HepG2 (cell line): ENCODE results near the gene CPNE2. TPM values are rescaled to one million over a fixed set of nuclear protein-coding genes. Genes with fewer than 3 reads are reported as not detected.
A peak's percentile ranks its signal among the peaks of the same experiment; 100 is the strongest.

Source experiments
- AHR ChIP-seq: IDR thresholded peaks from 2 replicates; pipeline ENCODE4 v1.6.1; 2018; ENCODE audit warnings: missing genetic modification reagents, missing compliant biosample characterization
- HNF4A ChIP-seq: sonication (generic); formaldehyde crosslinking; IDR thresholded peaks from 2 replicates; pipeline ENCODE4 v1.4.0; 2020; ENCODE audit warnings: missing genetic modification reagents
- HNRNPLL ChIP-seq: fragments of 200-400 bp; formaldehyde crosslinking; IDR thresholded peaks from 2 replicates; pipeline ENCODE4 v1.6.1; 2017; ENCODE audit warnings: mild to moderate bottlenecking, low read depth, low read length; ENCODE audit not compliant: poor library complexity, severe bottlenecking
- KMT2B ChIP-seq: IDR thresholded peaks from 2 replicates; pipeline ENCODE4 v1.6.1; 2016; ENCODE audit warnings: missing genetic modification reagents, missing compliant biosample characterization
- NFKBIZ ChIP-seq: IDR thresholded peaks from 2 replicates; pipeline ENCODE4 v1.6.1; 2018; ENCODE audit warnings: missing genetic modification reagents, missing compliant biosample characterization
- NKX3-1 ChIP-seq: sonication (generic); formaldehyde crosslinking; IDR thresholded peaks from 2 replicates; pipeline ENCODE4 v1.5.0; 2020; ENCODE audit warnings: missing genetic modification reagents
- SAP130 ChIP-seq: IDR thresholded peaks from 2 replicates; pipeline ENCODE4 v1.6.1; 2016; ENCODE audit warnings: low read depth
- SETDB1 ChIP-seq: sonication (generic); formaldehyde crosslinking; IDR thresholded peaks from 2 replicates; pipeline ENCODE4 v1.5.1; 2020; ENCODE audit warnings: missing genetic modification reagents, mild to moderate bottlenecking, borderline replicate concordance
- SKI ChIP-seq: fragments of 450-650 bp; IDR thresholded peaks from one replicate; pipeline ENCODE4 v1.6.1; 2018; ENCODE audit warnings: mild to moderate bottlenecking; ENCODE audit not compliant: partially characterized antibody
- SP2 ChIP-seq: sonication (generic); formaldehyde crosslinking; IDR thresholded peaks from 2 replicates; pipeline ENCODE4 v1.5.1; 2020; ENCODE audit warnings: mild to moderate bottlenecking, missing genetic modification reagents
- TAF1 ChIP-seq: sonication (generic); formaldehyde crosslinking; IDR thresholded peaks from 2 replicates; pipeline ENCODE4 v1.4.0; 2020; ENCODE audit warnings: missing genetic modification reagents
- TGIF2 ChIP-seq: IDR thresholded peaks from 2 replicates; pipeline ENCODE4 v1.6.1; 2016; ENCODE audit warnings: control low read depth, missing compliant biosample characterization
- THRA ChIP-seq: sonication (generic); formaldehyde crosslinking; IDR thresholded peaks from 2 replicates; pipeline ENCODE4 v1.4.0; 2020; ENCODE audit warnings: missing genetic modification reagents, borderline replicate concordance
- YEATS4 ChIP-seq: sonication (generic); formaldehyde crosslinking; IDR thresholded peaks from 2 replicates; pipeline ENCODE4 v1.4.0; 2020; ENCODE audit warnings: missing genetic modification reagents, borderline replicate concordance
- YY1 ChIP-seq: IDR thresholded peaks from 2 replicates; pipeline ENCODE4 v1.6.1; 2011; ENCODE audit warnings: low read length, low read depth, moderate library complexity, mild to moderate bottlenecking; ENCODE audit not compliant: insufficient read depth, insufficient replicate concordance
- ZBTB33 ChIP-seq: sonication (generic); formaldehyde crosslinking; IDR thresholded peaks from 2 replicates; pipeline ENCODE4 v1.4.0; 2020; ENCODE audit warnings: missing genetic modification reagents
- ZBTB34 ChIP-seq: sonication (generic); formaldehyde crosslinking; IDR thresholded peaks from 2 replicates; pipeline ENCODE4 v1.8.0; 2022; ENCODE audit warnings: mild to moderate bottlenecking, missing genetic modification reagents
- ZBTB7A ChIP-seq: sonication (generic); formaldehyde crosslinking; IDR thresholded peaks from 2 replicates; pipeline ENCODE4 v1.8.0; 2022; ENCODE audit warnings: mild to moderate bottlenecking, missing genetic modification reagents
- ZFP82 ChIP-seq: sonication (generic); formaldehyde crosslinking; IDR thresholded peaks from 2 replicates; pipeline ENCODE4 v1.5.1; 2020; ENCODE audit warnings: mild to moderate bottlenecking, missing genetic modification reagents, borderline replicate concordance
- ZNF232 ChIP-seq: sonication (generic); formaldehyde crosslinking; IDR thresholded peaks from 2 replicates; pipeline ENCODE4 v1.4.0; 2020; ENCODE audit warnings: missing genetic modification reagents, borderline replicate concordance
- ZNF337 ChIP-seq: sonication (generic); formaldehyde crosslinking; IDR thresholded peaks from 2 replicates; pipeline ENCODE4 v1.5.1; 2020; ENCODE audit warnings: missing genetic modification reagents, low read depth, mild to moderate bottlenecking, borderline replicate concordance
- ZNF362 ChIP-seq: sonication (generic); formaldehyde crosslinking; IDR thresholded peaks from 2 replicates; pipeline ENCODE4 v1.4.0; 2020; ENCODE audit warnings: missing genetic modification reagents, mild to moderate bottlenecking, borderline replicate concordance
- ZNF441 ChIP-seq: sonication (generic); formaldehyde crosslinking; IDR thresholded peaks from 2 replicates; pipeline ENCODE4 v1.7.0; 2021; ENCODE audit warnings: missing genetic modification reagents, borderline replicate concordance
- ZNF709 ChIP-seq: sonication (generic); formaldehyde crosslinking; IDR thresholded peaks from 2 replicates; pipeline ENCODE4 v1.5.0; 2020; ENCODE audit warnings: mild to moderate bottlenecking, missing genetic modification reagents
- ZNF75D ChIP-seq: sonication (generic); formaldehyde crosslinking; IDR thresholded peaks from 2 replicates; pipeline ENCODE4 v1.8.1; 2023; ENCODE audit warnings: missing genetic modification reagents, mild to moderate bottlenecking, borderline replicate concordance
- polyA plus RNA-seq, 8 experiments: library from polyadenylated mRNA; depleted of rRNA in 3 of 8; stranded (reverse) in 7 of 8; unstranded in 1 of 8; fragments of >200 nt; fragmentation: Illumina TruSeq in 4 of 8; extraction: Trizol in 4 of 8; gene quantifications; 2 replicates each; pipeline versions ENCODE4 v1.2.1 to v1.2.3, GENCODE V29; 2011 to 2016; ENCODE audit warnings: low read depth in 4 of 8, missing spikeins in 1 of 8, mixed read lengths in 1 of 8; ENCODE audit not compliant: insufficient read depth in 1 of 8
- total RNA-seq, 5 experiments: library from RNA; depleted of rRNA; stranded (reverse); fragments of >200 nt; fragmentation: Illumina TruSeq; extraction: Trizol; gene quantifications; 2 replicates each; pipeline ENCODE4 v1.2.3, GENCODE V29; 2016; ENCODE audit warnings: low read depth in 1 of 5

Gene CPNE2
- total and polyA plus RNA-seq, 2 of the 13 experiments (the other 11 are each of a cell fraction or from before 2014, with no cell fraction given): 10.6 to 23.3 TPM

GRCh38 chr16:57192720-57193486, 100.5 kb downstream of the CPNE2 start (continued):
- TF ChIP-seq ZBTB34 (CRISPR knock-in tag) (0 out of 2 replicates have a peak, but pooled peaks have one; percentile 32), YEATS4 (no peak), NFKBIZ (CRISPR knock-in tag) (no peak), YY1 (no peak), KMT2B (0 out of 2 replicates have a peak, but pooled peaks have one; percentile 3), ZNF709 (CRISPR knock-in tag) (no peak), ZBTB33 (CRISPR knock-in tag) (peak; percentile 91), SP2 (CRISPR knock-in tag) (no peak), ZBTB7A (CRISPR knock-in tag) (no peak), HNF4A (peak; percentile 29; the same call in 1 of the 2 replicates), ZFP82 (CRISPR knock-in tag) (0 out of 2 replicates have a peak, but pooled peaks have one; percentile 26), ZNF232 (no peak), NKX3-1 (CRISPR knock-in tag) (no peak), SAP130 (CRISPR knock-in tag) (no peak; the same call in 1 of the 2 replicates), ZNF75D (CRISPR knock-in tag) (no peak), TAF1 (CRISPR knock-in tag) (no peak), TGIF2 (CRISPR knock-in tag) (no peak), SKI (no peak), AHR (CRISPR knock-in tag) (no peak), ZNF441 (no peak), HNRNPLL (no peak), ZNF362 (CRISPR knock-in tag) (peak; percentile 52; the same call in 1 of the 2 replicates), SETDB1 (CRISPR knock-in tag) (no peak), ZNF337 (no peak), THRA (no peak)
